ENCODE data around the gene PACRG. TPM values are rescaled to one million over a fixed set of nuclear protein-coding genes. Genes with fewer than 3 reads are reported as not detected.

PACRG gene
- total RNA-seq, 4 donors from 2014 or later, result 1.7 to 7.7 (median 3.7) TPM

DNA sequence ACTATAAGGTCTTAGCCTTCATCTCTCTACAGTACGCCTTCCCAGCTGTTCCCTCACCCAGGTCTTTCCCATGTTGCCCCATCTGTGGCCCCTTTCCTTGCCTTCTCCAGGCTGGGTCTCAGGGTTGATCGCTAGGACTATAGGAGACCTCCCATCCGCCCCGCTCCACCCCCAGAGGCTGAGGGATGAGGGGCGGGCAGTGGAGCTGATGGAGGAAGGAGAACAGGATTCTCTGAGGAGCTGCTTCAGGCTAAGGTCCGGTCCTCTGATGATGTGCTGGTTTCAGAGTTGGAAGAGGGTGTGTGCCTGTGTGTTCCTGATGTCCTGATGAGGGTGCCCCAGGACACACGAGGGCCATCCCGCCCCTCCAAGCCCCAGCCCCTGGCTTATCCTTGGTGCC, 531.9 kb downstream of the PACRG start:
- WGBS, 2 donors, result 64 to 67% methylated on average over 8 of the region's 8 CpGs
- Histone ChIP-seq H3K27me3 (no peaks in the 10 kb centered on the region), H3K27ac (no peak overlapping the region), H3K36me3 (no peaks in the 10 kb centered on the region), H3K9me3 (no peaks in the 10 kb centered on the region), H3K4me1 (peaks cover 8 to 12% of the 10 kb centered on the region in 2 donors), H3K4me3 (replicated peaks in 1 of 3) (no peak overlapping the region)
- intact Hi-C loops (cut with DNase I), result no loop called here
- no peak for TF ChIP-seq POLR2A (IDR thresholded peaks at IDR 0.05)
- TF ChIP-seq, protein P1, sequence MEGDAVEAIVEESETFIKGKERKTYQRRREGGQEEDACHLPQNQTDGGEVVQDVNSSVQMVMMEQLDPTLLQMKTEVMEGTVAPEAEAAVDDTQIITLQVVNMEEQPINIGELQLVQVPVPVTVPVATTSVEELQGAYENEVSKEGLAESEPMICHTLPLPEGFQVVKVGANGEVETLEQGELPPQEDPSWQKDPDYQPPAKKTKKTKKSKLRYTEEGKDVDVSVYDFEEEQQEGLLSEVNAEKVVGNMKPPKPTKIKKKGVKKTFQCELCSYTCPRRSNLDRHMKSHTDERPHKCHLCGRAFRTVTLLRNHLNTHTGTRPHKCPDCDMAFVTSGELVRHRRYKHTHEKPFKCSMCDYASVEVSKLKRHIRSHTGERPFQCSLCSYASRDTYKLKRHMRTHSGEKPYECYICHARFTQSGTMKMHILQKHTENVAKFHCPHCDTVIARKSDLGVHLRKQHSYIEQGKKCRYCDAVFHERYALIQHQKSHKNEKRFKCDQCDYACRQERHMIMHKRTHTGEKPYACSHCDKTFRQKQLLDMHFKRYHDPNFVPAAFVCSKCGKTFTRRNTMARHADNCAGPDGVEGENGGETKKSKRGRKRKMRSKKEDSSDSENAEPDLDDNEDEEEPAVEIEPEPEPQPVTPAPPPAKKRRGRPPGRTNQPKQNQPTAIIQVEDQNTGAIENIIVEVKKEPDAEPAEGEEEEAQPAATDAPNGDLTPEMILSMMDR (IDR thresholded peaks at IDR 0.05), result no peak
- DNase-seq, result no peak

DNA sequence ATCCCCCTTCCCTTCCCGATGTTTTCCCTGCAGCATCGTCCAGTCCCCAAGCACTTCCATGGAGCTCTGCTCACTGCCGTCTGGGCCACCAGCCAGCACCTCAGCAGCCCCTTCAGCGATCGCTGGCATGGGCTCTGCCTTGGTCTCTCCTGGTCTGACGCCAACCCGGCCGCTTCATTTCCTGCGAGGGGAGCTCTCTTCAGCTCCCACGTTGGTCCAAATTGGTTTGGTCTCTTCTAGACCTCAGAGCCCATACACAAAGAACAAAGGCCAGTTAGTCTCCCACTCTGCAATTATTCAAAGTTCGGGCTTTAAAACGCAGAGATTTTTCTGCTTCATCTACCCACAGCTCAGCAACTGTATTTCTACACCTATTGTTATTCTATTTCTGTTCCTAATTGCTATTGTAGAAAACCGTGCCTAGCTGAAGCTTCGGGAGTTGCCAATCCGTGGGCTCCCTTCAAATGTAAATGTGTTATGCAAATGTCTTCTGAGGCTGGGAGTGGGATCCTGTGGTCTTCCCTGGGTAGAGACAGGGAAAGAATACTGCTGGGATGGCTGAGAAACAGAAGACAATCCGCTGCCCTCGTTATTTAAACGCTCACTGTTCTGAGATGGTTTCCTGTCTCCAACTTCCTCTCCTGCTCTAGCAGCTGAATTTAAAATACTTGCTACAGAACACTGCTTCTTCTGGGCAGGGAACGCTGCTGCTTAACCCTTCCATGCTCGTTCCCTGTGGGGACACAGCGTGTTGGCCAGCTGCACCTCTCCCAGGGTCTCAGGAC, 532.5 kb downstream of the PACRG start:
- intact Hi-C loops (cut with DNase I), result no loop called here
- Histone ChIP-seq H3K27ac (no peak overlapping the region), H3K36me3 (no peaks in the 10 kb centered on the region), H3K9me3 (no peaks in the 10 kb centered on the region), H3K4me3 (replicated peaks in 1 of 3) (peak overlapping the region in 1 of 3 donors; percentile 4), H3K27me3 (no peaks in the 10 kb centered on the region), H3K4me1 (peaks cover 8 to 12% of the 10 kb centered on the region in 2 donors)
- peak; percentile 72 to 75 for DNase-seq
- TF ChIP-seq, protein P1 (IDR thresholded peaks at IDR 0.05), result no peak
- no peak for TF ChIP-seq POLR2A (IDR thresholded peaks at IDR 0.05)
- 3 to 17% methylated on average over 21 of the region's 21 CpGs for WGBS, 2 donors

DNA sequence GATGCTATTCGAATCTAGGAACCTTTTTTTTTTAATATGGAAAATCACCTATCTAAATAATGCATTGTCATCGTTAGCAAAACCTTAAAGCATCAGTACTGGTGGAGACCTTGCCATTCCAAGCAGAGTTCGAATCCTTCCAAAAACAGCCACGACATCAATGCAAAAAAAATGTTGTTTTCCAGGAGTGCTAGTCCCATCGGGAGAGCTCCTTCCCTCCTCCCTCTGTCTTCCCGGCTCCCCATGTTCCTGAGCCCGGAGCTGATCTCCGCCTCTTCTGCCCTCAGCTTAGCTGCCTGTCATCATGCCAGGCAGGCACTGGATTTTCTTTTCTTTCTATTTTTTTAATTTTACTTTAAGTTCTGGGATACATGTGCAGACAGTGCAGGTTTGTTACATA, 533.1 kb downstream of the PACRG start:
- Histone ChIP-seq H3K27me3 (no peaks in the 10 kb centered on the region), H3K9me3 (no peaks in the 10 kb centered on the region), H3K36me3 (no peaks in the 10 kb centered on the region), H3K4me3 (replicated peaks in 1 of 3) (no peak overlapping the region), H3K27ac (no peak overlapping the region), H3K4me1 (peaks cover 8 to 12% of the 10 kb centered on the region in 2 donors)
- DNase-seq, result no peak
- intact Hi-C loops (cut with DNase I), result no loop called here
- 31 to 55% methylated on average over 8 of the region's 8 CpGs for WGBS, 2 donors
- no peak for TF ChIP-seq POLR2A (IDR thresholded peaks at IDR 0.05)
- TF ChIP-seq, protein P1 (IDR thresholded peaks at IDR 0.05), result no peak

DNA sequence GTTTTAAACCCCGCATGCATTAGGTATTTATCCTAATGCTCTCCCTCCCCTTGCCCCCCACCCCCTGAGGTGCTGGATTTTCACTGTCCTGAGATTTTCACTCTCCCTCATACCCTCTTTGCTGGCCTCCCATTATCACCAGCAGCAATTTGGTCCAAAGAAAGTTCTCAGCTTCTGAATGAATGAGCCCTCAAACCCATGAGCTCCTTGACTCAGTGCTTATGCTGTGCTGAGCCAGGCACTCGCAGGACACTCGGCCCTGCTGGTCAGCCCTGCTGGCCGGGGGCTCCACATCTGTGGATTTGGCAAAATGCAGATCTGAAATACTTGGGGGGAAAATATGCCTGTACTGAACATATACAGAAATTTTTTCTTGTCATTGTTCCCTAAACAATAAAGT, 533.6 kb downstream of the PACRG start:
- TF ChIP-seq, protein P1 (IDR thresholded peaks at IDR 0.05), result no peak
- no peak for TF ChIP-seq POLR2A (IDR thresholded peaks at IDR 0.05)
- Histone ChIP-seq H3K4me3 (replicated peaks in 1 of 3) (no peak overlapping the region), H3K4me1 (peaks cover 8 to 12% of the 10 kb centered on the region in 2 donors), H3K36me3 (no peaks in the 10 kb centered on the region), H3K27me3 (no peaks in the 10 kb centered on the region), H3K9me3 (no peaks in the 10 kb centered on the region), H3K27ac (no peak overlapping the region)
- WGBS, 2 donors, result 95% methylated on average over 4 of the region's 4 CpGs
- intact Hi-C loops (cut with DNase I), result no loop called here
- no peak for DNase-seq

DNA sequence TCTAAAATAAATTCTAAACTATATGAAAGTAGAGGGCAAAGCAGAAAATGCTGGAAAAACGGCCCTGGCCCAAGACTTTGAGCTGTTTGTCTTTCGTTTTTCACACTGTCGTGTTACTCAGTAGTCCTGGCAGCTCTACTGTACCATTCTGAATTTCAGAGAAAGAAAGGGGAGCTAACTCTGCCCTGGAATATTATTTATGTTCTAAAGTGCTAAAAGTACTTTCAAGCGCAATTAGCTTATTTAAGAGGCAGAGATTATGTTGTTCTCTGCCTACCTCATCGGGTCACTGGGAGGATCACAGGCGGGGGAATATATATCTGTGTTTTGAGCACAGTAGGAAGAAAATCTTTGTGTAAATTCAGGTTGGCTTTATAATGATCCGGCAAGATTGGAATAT, 534.3 kb downstream of the PACRG start:
- peaks cover 8 to 12% of the 10 kb centered on the region in 2 donors for H3K4me1 ChIP-seq
- intact Hi-C loops (cut with DNase I), result no loop called here

More for the DNA sequence above, 534.3 kb downstream of the PACRG start:
- no peaks in the 10 kb centered on the region for H3K27me3 ChIP-seq
- H3K36me3 ChIP-seq, result no peaks in the 10 kb centered on the region
- no peak for DNase-seq
- H3K27ac ChIP-seq, result no peak overlapping the region
- H3K9me3 ChIP-seq, result no peaks in the 10 kb centered on the region
- no peak overlapping the region for H3K4me3 ChIP-seq (replicated peaks in 1 of 3)
- WGBS, 2 donors, result 86 to 91% methylated on average over 7 of the region's 7 CpGs
- TF ChIP-seq, protein P1 (IDR thresholded peaks at IDR 0.05), result no peak
- no peak for TF ChIP-seq POLR2A (IDR thresholded peaks at IDR 0.05)
